ENCODE measurements around the gene EFEMP1.

EFEMP1 gene

DNA sequence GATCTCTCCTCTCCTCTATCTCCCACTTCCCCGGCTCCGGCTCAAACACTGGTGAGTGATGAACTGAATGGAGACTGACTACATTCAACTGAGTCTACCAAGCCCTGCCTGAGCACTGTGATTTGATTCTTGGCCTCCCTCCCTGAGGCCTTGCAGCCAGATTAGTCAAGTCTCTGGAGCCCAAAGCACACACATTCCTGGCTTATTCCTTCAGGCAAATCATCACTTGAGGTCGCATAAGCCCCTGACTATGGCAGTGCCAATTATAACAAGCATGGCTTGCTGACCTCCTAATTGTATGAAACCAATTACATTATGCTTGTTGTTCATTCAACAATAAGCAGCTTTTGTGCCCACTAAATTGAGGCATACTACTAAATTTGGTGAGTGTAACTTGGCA lies 34.6 kb downstream of the EFEMP1 start:
- H3K4me3 ChIP-seq (ENCODE audit: low read length): no peak overlapping the region
- TF ChIP-seq, protein P1, sequence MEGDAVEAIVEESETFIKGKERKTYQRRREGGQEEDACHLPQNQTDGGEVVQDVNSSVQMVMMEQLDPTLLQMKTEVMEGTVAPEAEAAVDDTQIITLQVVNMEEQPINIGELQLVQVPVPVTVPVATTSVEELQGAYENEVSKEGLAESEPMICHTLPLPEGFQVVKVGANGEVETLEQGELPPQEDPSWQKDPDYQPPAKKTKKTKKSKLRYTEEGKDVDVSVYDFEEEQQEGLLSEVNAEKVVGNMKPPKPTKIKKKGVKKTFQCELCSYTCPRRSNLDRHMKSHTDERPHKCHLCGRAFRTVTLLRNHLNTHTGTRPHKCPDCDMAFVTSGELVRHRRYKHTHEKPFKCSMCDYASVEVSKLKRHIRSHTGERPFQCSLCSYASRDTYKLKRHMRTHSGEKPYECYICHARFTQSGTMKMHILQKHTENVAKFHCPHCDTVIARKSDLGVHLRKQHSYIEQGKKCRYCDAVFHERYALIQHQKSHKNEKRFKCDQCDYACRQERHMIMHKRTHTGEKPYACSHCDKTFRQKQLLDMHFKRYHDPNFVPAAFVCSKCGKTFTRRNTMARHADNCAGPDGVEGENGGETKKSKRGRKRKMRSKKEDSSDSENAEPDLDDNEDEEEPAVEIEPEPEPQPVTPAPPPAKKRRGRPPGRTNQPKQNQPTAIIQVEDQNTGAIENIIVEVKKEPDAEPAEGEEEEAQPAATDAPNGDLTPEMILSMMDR (conservative IDR thresholded peaks at IDR 0.05; ENCODE audit: low read length): no peak
- peak; percentile 42 for DNase-seq (ENCODE audit: low read depth)

DNA sequence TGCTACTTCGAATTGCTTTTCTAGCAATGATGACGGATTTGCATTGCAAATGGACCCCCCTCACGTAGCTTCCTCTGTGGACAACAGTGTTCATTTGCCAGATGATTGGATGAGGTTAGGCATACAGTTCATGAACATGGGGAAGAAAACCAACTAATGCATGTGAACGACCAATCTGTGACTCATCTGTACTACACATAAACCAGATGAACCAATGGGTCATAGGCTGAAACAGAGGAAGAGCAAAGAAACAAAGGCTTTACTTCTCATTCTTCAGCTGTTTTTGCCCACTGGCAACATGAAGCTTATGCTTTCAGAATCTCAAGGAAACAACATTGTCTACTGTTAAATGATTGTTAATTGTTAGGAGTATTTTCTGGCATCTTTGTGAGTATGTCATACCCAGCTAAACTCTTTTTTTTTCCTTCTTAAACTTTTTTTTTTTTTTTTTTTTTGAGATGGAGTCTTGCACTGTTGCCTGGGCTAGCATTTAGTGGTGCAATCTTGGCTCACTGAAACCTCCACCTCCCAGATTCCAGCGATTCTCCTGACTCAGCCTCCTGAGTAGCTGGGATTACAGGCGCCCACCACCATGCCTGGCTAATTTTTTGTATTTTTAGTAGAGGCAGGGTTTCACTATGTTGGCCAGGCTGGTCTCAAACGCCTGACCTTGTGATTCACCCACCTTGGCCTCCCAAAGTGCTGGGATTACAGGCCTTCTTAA lies 35.5 kb downstream of the EFEMP1 start:
- peak; percentile 65 for DNase-seq (ENCODE audit: low read depth)
- no peak overlapping the region for H3K4me3 ChIP-seq (ENCODE audit: low read length)
- TF ChIP-seq, protein P1 (conservative IDR thresholded peaks at IDR 0.05; ENCODE audit: low read length): no peak

DNA sequence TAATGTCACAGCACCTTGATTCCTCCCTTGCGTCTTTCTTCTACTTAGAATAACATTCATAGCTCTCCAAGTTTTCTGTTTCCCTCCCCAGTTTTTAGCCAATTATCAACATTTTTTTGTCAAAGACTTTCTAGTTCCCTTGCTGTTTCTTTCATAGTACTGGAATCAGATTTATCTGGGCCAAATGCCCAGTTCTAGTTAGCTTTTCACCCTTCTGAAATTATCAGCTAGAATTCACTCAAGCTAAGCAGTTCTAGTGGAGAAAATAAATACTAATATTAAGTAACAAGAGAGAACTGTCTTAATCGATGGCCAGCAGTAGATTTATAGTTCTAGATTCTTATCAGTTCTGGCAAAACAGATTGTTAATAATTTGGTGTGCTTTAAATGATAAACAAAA lies 36.2 kb downstream of the EFEMP1 start:
- DNase-seq (ENCODE audit: low read depth): no peak
- TF ChIP-seq, protein P1 (conservative IDR thresholded peaks at IDR 0.05; ENCODE audit: low read length): no peak
- no peak overlapping the region for H3K4me3 ChIP-seq (ENCODE audit: low read length)

DNA sequence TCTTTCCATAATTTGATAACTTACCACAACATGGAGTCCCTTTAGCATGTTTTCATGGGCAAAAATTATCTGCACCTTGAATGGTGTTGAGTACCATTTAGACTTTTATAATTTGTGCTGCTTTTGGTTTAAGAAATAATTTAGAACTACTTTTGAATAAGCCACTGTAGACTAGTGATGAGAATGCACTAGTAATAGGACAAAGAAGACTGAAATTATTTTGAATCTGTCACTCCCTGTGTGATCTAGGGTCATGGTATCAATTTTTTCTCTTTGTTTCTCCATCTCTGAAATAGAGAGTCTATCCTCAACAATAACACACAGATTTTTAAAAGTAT lies 37.7 kb downstream of the EFEMP1 start:
- TF ChIP-seq, protein P1 (conservative IDR thresholded peaks at IDR 0.05; ENCODE audit: low read length): no peak
- DNase-seq (ENCODE audit: low read depth): no peak
- no peak overlapping the region for H3K4me3 ChIP-seq (ENCODE audit: low read length)

DNA sequence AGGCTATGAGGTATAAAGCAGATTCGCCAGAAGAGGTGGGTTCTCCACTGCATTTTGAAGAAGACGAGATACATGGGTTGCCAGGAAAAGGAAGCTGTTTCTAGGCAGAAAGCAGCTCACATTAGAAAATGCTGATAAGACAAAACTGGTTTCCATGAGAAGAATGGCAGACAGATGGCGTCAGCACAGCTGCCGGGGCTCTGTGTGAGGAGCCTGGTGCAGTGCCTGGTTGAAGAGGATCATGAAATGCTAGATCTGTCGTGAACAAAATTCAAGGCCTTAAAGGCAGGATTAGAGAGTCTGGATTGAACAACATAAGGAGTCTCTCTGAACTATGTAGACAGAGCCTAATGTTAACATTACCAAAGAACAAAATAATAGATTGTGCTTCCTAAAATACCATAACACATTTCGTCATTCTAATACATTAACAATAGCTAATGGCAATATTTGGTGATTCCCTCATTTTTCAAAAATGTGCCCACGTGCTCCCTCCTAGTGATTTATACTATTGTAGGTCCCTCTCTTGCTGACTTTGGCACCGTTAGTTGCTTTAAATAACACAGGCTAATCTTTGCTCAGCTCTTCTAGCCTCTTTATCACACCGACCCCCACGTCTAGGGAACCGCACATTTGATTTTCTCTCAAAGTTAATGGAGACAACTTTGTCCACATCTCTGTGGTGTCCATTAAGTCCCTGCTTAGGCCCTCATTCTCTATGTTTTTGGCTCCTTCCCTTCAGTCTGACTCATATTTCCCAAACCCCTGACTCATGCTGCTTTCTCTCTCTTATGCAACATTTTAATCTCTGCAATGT lies 38.2 kb downstream of the EFEMP1 start:
- H3K4me3 ChIP-seq (ENCODE audit: low read length): no peak overlapping the region
- peak; percentile 88 for DNase-seq (ENCODE audit: low read depth)
- TF ChIP-seq, protein P1 (conservative IDR thresholded peaks at IDR 0.05; ENCODE audit: low read length): no peak

DNA sequence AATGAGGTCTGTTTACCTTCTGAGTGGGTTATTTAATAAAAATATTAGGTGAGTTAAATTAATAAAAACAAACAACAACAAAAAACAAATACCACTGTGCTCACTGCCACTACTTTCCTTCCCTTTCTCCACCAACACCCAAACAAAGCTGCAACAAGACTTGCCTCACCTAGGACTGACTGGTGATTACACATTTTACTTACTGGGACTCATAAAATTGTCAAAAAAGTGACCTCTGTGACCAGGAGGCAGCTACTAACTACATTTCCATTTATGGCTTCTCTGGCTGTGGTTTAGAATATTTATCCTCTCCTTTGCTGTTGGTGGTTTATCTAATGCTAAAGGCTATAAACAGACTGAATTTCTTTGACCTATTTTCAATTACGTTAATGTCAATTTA lies 39.8 kb downstream of the EFEMP1 start:
- no peak overlapping the region for H3K4me3 ChIP-seq (ENCODE audit: low read length)
- no peak for DNase-seq (ENCODE audit: low read depth)
- TF ChIP-seq, protein P1 (conservative IDR thresholded peaks at IDR 0.05; ENCODE audit: low read length): no peak

DNA sequence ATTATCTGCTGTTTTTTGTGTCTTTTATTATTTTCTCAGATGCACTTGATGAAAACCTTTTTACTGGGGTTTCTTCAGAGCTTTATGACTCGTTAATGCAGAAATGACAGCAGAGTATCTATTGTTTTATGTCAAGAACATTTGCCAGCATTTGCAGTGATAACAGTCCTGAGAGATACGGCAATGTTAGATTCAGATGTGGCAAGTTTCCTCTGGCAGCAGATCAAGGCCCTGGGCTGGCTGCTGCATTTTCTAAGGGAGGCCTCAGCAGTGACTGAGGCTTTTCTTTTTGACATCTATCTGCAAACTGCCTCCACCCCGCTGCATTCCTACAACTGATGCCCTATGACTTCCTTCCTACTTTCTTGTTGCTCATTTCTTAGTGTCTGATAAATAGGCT lies 40.2 kb downstream of the EFEMP1 start:
- DNase-seq (ENCODE audit: low read depth): no peak
- H3K4me3 ChIP-seq (ENCODE audit: low read length): no peak overlapping the region
- TF ChIP-seq, protein P1 (conservative IDR thresholded peaks at IDR 0.05; ENCODE audit: low read length): no peak
